Upper lobe of right lung (tissue), 1 donor: ENCODE data around the gene FOXO3. TPM values are rescaled to one million over a fixed set of nuclear protein-coding genes. Genes with fewer than 3 reads are reported as not detected.

Experiments
- ATAC-seq: fragments of 200-7000 bp; cut with Tn5 transposase; one replicate; pipeline ENCODE4 v1.9.1; 2020; ENCODE audit warnings: mild to moderate bottlenecking, moderate library complexity
- DNase-seq: peaks from one replicate; pipeline ENCODE4 v3.0.0-alpha.2; 2020
- H3K27ac ChIP-seq: fragments of 200-600 bp; one replicate; pipeline ENCODE4 v1.8.0; 2022
- H3K27me3 ChIP-seq: fragments of 200-600 bp; one replicate; pipeline ENCODE4 v1.8.0; 2022; ENCODE audit warnings: mild to moderate bottlenecking
- H3K36me3 ChIP-seq: fragments of 200-600 bp; one replicate; pipeline ENCODE4 v1.8.0; 2022
- H3K4me1 ChIP-seq: fragments of 200-600 bp; one replicate; pipeline ENCODE4 v1.8.0; 2022
- H3K4me3 ChIP-seq: fragments of 200-600 bp; one replicate; pipeline ENCODE4 v1.8.0; 2022; ENCODE audit warnings: mild to moderate bottlenecking
- H3K9me3 ChIP-seq: fragments of 200-600 bp; one replicate; pipeline ENCODE4 v1.8.0; 2022
- CTCF ChIP-seq: fragments of 200-600 bp; IDR thresholded peaks from one replicate; pipeline ENCODE4 v1.8.0; 2022; ENCODE audit warnings: antibody characterized with exemption
- intact Hi-C: fragments of 100-400 bp; cut with DNase I; formaldehyde crosslinking; loops from one replicate; pipeline ENCODE4 v1.11.0; 2022
- total RNA-seq: library from RNA; stranded (reverse); fragmentation: NEBNext Ultra II Directional; extraction: Animal tissue kit (Norgen Biotek cat#: 25700); gene quantifications from one replicate; pipeline ENCODE4 v1.2.1, GENCODE V29; 2021
- donor health status: DM: no; HTN: yes; CAD: no; lungs with severe emphysema.

Gene FOXO3
- total RNA-seq, 1 donor from 2014 or later: 73.6 TPM

- Histone ChIP-seq H3K27me3 (no peaks in the 10 kb centered on the region), H3K36me3 (peaks cover 25% of the 10 kb centered on the region), H3K27ac (peak overlapping the region; percentile 1), H3K9me3 (no peaks in the 10 kb centered on the region), H3K4me3 (no peak overlapping the region), H3K4me1 (peaks cover 31% of the 10 kb centered on the region)
- no peak for DNase-seq
- ATAC-seq: peak; percentile 5
- intact Hi-C loops: no loop called here
- no peak for TF ChIP-seq CTCF
Observed at GRCh38 chr6:108684771-108685329, 124.1 kb downstream of the FOXO3 start.

- no peaks in the 10 kb centered on the region for H3K9me3 ChIP-seq
- H3K27ac ChIP-seq: no peak overlapping the region
- no peak overlapping the region for H3K4me3 ChIP-seq
- DNase-seq (no peak), ATAC-seq (no peak)
- H3K4me1 ChIP-seq: peaks cover 41% of the 10 kb centered on the region
- H3K36me3 ChIP-seq: peaks cover 18% of the 10 kb centered on the region
- no peaks in the 10 kb centered on the region for H3K27me3 ChIP-seq
- intact Hi-C loops: no loop called here
- no peak for TF ChIP-seq CTCF
Observed at GRCh38 chr6:108685970-108686369, 125.3 kb downstream of the FOXO3 start.

GRCh38 chr6:108686896-108687295 is 126.2 kb downstream of the FOXO3 start:
- Histone ChIP-seq H3K36me3 (peaks cover 15% of the 10 kb centered on the region), H3K9me3 (no peaks in the 10 kb centered on the region), H3K4me3 (no peak overlapping the region), H3K4me1 (peaks cover 41% of the 10 kb centered on the region), H3K27me3 (no peaks in the 10 kb centered on the region), H3K27ac (no peak overlapping the region)
- intact Hi-C loops: no loop called here
- ATAC-seq: no peak
- DNase-seq: no peak
- no peak for TF ChIP-seq CTCF

GRCh38 chr6:108687921-108688320 is 127.2 kb downstream of the FOXO3 start:
- Histone ChIP-seq H3K4me1 (peaks cover 41% of the 10 kb centered on the region), H3K9me3 (no peaks in the 10 kb centered on the region), H3K4me3 (no peak overlapping the region), H3K27ac (no peak overlapping the region), H3K27me3 (no peaks in the 10 kb centered on the region), H3K36me3 (peaks cover 15% of the 10 kb centered on the region)
- ATAC-seq (no peak), DNase-seq (no peak)
- intact Hi-C loops: no loop called here
- TF ChIP-seq CTCF: no peak

- peaks cover 15% of the 10 kb centered on the region for H3K36me3 ChIP-seq
- no peak overlapping the region for H3K4me3 ChIP-seq
- H3K9me3 ChIP-seq: no peaks in the 10 kb centered on the region
- peak overlapping the region; percentile 65 for H3K27ac ChIP-seq
- peak; percentile 94 for DNase-seq
- intact Hi-C loops: no loop called here
- H3K27me3 ChIP-seq: no peaks in the 10 kb centered on the region
- peaks cover 43% of the 10 kb centered on the region for H3K4me1 ChIP-seq
- no peak for TF ChIP-seq CTCF
- ATAC-seq: peak; percentile 95
Observed at GRCh38 chr6:108689272-108690161, 128.8 kb downstream of the FOXO3 start.
